Vagina (tissue), 2 donors: ENCODE measurements around the gene CRTC3.
"Not testable (repeated sequence)": the region's sequence is repeated elsewhere in the genome, so short reads cannot be mapped to it uniquely, and the experiment has no call there.

Experiments
- CTCF ChIP-seq, 3 experiments: fragments of 450-650 bp in 2 of 3; fragments of 200-600 bp in 1 of 3; sonication (generic) in 1 of 3; IDR thresholded peaks; one replicate each; pipeline ENCODE4 v1.5.1; 2017 to 2019; ENCODE audit warnings: antibody characterized with exemption in 3 of 3, mild to moderate bottlenecking in 2 of 3, moderate library complexity in 2 of 3
- POLR2A ChIP-seq, 2 donors: fragments of 450-650 bp; IDR thresholded peaks; one replicate each; pipeline ENCODE4 v1.6.1; 2017; ENCODE audit warnings: antibody characterized with exemption in 2 of 2, mild to moderate bottlenecking in 2 of 2, moderate library complexity in 2 of 2

GRCh38 chr15:90670631-90671030 lies 140.9 kb downstream of the CRTC3 start:
- not testable (repeated sequence) for TF ChIP-seq CTCF, POLR2A (IDR thresholded peaks at IDR 0.05)
